Nephron (organoid): ENCODE measurements around the gene SIRPA.

Experiments
- H3K27ac Mint-ChIP-seq, 3 experiments: 2 replicates each; pipeline ENCODE4 v1.8.0; 2020; ENCODE audit warnings: mixed read lengths in 3 of 3, mild to moderate bottlenecking in 2 of 3, moderate library complexity in 1 of 3
- H3K27me3 Mint-ChIP-seq: 2 replicates; pipeline ENCODE4 v1.8.0; 2021; ENCODE audit warnings: low read depth, mild to moderate bottlenecking, moderate library complexity, mixed read lengths
- H3K36me3 Mint-ChIP-seq: 2 replicates; pipeline ENCODE4 v1.8.0; 2020; ENCODE audit warnings: low read depth, mixed read lengths
- H3K4me1 Mint-ChIP-seq: 2 replicates; pipeline ENCODE4 v1.8.0; 2020; ENCODE audit warnings: mixed read lengths
- H3K4me3 Mint-ChIP-seq, 3 experiments: 2 replicates each; pipeline ENCODE4 v1.8.0; 2020; ENCODE audit warnings: mild to moderate bottlenecking in 3 of 3, mixed read lengths in 3 of 3, moderate library complexity in 2 of 3
- H3K9me3 Mint-ChIP-seq: 2 replicates; pipeline ENCODE4 v1.8.0; 2020; ENCODE audit warnings: mixed read lengths
- CTCF ChIP-seq, 3 experiments: fragments of 200-600 bp; sonication (generic); IDR thresholded peaks; one replicate each; pipeline ENCODE4 v1.5.0; 2021; ENCODE audit warnings: antibody characterized with exemption in 3 of 3; ENCODE audit not compliant: unreplicated experiment in 3 of 3

SIRPA gene

GRCh38 chr20:1928154-1928553 lies 32.9 kb downstream of the SIRPA start:
- Mint-ChIP-seq H3K27me3 (peaks cover 19% of the 10 kb centered on the region), H3K9me3 (no peaks in the 10 kb centered on the region), H3K27ac (no peak overlapping the region), H3K36me3 (no peaks in the 10 kb centered on the region), H3K4me1 (peaks cover 14% of the 10 kb centered on the region), H3K4me3 (no peak overlapping the region)
- TF ChIP-seq CTCF (IDR thresholded peaks at IDR 0.05; ENCODE audit: unreplicated experiment in 3 of 3) = no peak

GRCh38 chr20:1928782-1929181 lies 33.6 kb downstream of the SIRPA start:
- no peak for TF ChIP-seq CTCF (IDR thresholded peaks at IDR 0.05; ENCODE audit: unreplicated experiment in 3 of 3)
- Mint-ChIP-seq H3K36me3 (no peaks in the 10 kb centered on the region), H3K27ac (no peak overlapping the region), H3K4me1 (peaks cover 18% of the 10 kb centered on the region), H3K27me3 (peaks cover 19% of the 10 kb centered on the region), H3K4me3 (no peak overlapping the region), H3K9me3 (no peaks in the 10 kb centered on the region)

- Mint-ChIP-seq H3K4me1 (peaks cover 25% of the 10 kb centered on the region), H3K9me3 (no peaks in the 10 kb centered on the region), H3K4me3 (no peak overlapping the region), H3K27me3 (peaks cover 19% of the 10 kb centered on the region), H3K27ac (no peak overlapping the region), H3K36me3 (no peaks in the 10 kb centered on the region)
- TF ChIP-seq CTCF (IDR thresholded peaks at IDR 0.05; ENCODE audit: unreplicated experiment in 3 of 3) = no peak
Measured at GRCh38 chr20:1929460-1929859, 34.3 kb downstream of the SIRPA start.

GRCh38 chr20:1930165-1930564 lies 35.0 kb downstream of the SIRPA start:
- Mint-ChIP-seq H3K36me3 (no peaks in the 10 kb centered on the region), H3K27me3 (peaks cover 24% of the 10 kb centered on the region), H3K4me1 (peaks cover 32% of the 10 kb centered on the region), H3K9me3 (no peaks in the 10 kb centered on the region), H3K27ac (no peak overlapping the region), H3K4me3 (no peak overlapping the region)
- TF ChIP-seq CTCF (IDR thresholded peaks at IDR 0.05; ENCODE audit: unreplicated experiment in 3 of 3) = no peak

GRCh38 chr20:1931830-1932229 lies 36.6 kb downstream of the SIRPA start:
- no peak for TF ChIP-seq CTCF (IDR thresholded peaks at IDR 0.05; ENCODE audit: unreplicated experiment in 3 of 3)
- no peaks in the 10 kb centered on the region for H3K36me3 Mint-ChIP-seq
- no peak overlapping the region for H3K27ac Mint-ChIP-seq
- H3K4me1 Mint-ChIP-seq = peaks cover 49% of the 10 kb centered on the region
- H3K9me3 Mint-ChIP-seq = no peaks in the 10 kb centered on the region
- peaks cover 29% of the 10 kb centered on the region for H3K27me3 Mint-ChIP-seq
- H3K4me3 Mint-ChIP-seq = no peak overlapping the region

GRCh38 chr20:1932971-1933370 lies 37.8 kb downstream of the SIRPA start:
- Mint-ChIP-seq H3K9me3 (no peaks in the 10 kb centered on the region), H3K27me3 (peaks cover 29% of the 10 kb centered on the region), H3K36me3 (no peaks in the 10 kb centered on the region), H3K4me1 (peaks cover 51% of the 10 kb centered on the region), H3K4me3 (no peak overlapping the region), H3K27ac (no peak overlapping the region)
- no peak for TF ChIP-seq CTCF (IDR thresholded peaks at IDR 0.05; ENCODE audit: unreplicated experiment in 3 of 3)
